Forelimb muscle (tissue), 1 donor: ENCODE measurements around the gene MED27. TPM values are rescaled to one million over a fixed set of nuclear protein-coding genes. Genes with fewer than 3 reads are reported as not detected.

Source experiments
- DNase-seq: peaks from one replicate; pipeline ENCODE4 v3.0.0-alpha.2; 2013; ENCODE audit warnings: low read depth
- polyA plus RNA-seq: library from polyadenylated mRNA; unstranded; fragments of 120-200 nt; gene quantifications from one replicate; pipeline ENCODE4 v1.2.1, GENCODE V29; 2013; ENCODE audit not compliant: insufficient read length

The MED27 gene
- polyA plus RNA-seq, 1 donor = 12.9 TPM

- no peak for DNase-seq
Observed at GRCh38 chr9:131836607-131837315, 242.9 kb downstream of the MED27 start.

GRCh38 chr9:131836021-131836420, 243.6 kb downstream of the MED27 start:
- no peak for DNase-seq

- DNase-seq = peak; percentile 51
Observed at GRCh38 chr9:131835151-131835910, 244.3 kb downstream of the MED27 start.

- DNase-seq = no peak
Observed at GRCh38 chr9:131834721-131835120, 244.9 kb downstream of the MED27 start.

GRCh38 chr9:131833906-131834305, 245.8 kb downstream of the MED27 start:
- DNase-seq = no peak

GRCh38 chr9:131833083-131833482, 246.6 kb downstream of the MED27 start:
- DNase-seq = no peak

- DNase-seq = no peak
Observed at GRCh38 chr9:131831380-131832165, 248.1 kb downstream of the MED27 start.

GRCh38 chr9:131827821-131828369, 251.8 kb downstream of the MED27 start:
- no peak for DNase-seq

GRCh38 chr9:131826966-131827525, 252.6 kb downstream of the MED27 start:
- DNase-seq = no peak

GRCh38 chr9:131826053-131826452, 253.6 kb downstream of the MED27 start:
- no peak for DNase-seq

GRCh38 chr9:131824953-131825495, 254.6 kb downstream of the MED27 start:
- no peak for DNase-seq

- DNase-seq = no peak
Observed at GRCh38 chr9:131824155-131824594, 255.5 kb downstream of the MED27 start.

- DNase-seq = no peak
Observed at GRCh38 chr9:131823701-131824146, 255.9 kb downstream of the MED27 start.

- DNase-seq = no peak
Observed at GRCh38 chr9:131818089-131818488, 261.6 kb downstream of the MED27 start.

GRCh38 chr9:131817627-131818026, 262.0 kb downstream of the MED27 start:
- DNase-seq = no peak

- no peak for DNase-seq
Observed at GRCh38 chr9:131817073-131817472, 262.6 kb downstream of the MED27 start.

- DNase-seq = no peak
Observed at GRCh38 chr9:131815970-131816873, 263.4 kb downstream of the MED27 start.

- no peak for DNase-seq
Observed at GRCh38 chr9:131814707-131815106, 265.0 kb downstream of the MED27 start.

GRCh38 chr9:131813116-131813515, 266.6 kb downstream of the MED27 start:
- no peak for DNase-seq

GRCh38 chr9:131812116-131812790, 267.4 kb downstream of the MED27 start:
- DNase-seq = no peak
